GM23338 (cell line): Measurements from ENCODE around the gene FCHSD1. TPM values are rescaled to one million over a fixed set of nuclear protein-coding genes. Genes with fewer than 3 reads are reported as not detected.

Experiments used
- ATAC-seq: fragments of 200-7000 bp; cut with Tn5 transposase; 3 replicates; pipeline ENCODE4 v1.9.1; 2020
- DNase-seq: peaks from one replicate; pipeline ENCODE4 v3.0.0-alpha.2; 2015; ENCODE audit warnings: low spot score
- H2AFZ ChIP-seq: fragments of 200-600 bp; sonication (generic); 2 replicates; pipeline ENCODE4 v1.8.0; 2016; ENCODE audit warnings: antibody characterized with exemption, mild to moderate bottlenecking, moderate library complexity
- H3F3A ChIP-seq: fragments of 200-600 bp; sonication (generic); replicated peaks from 2 replicates; pipeline ENCODE4 v1.8.0; 2017; ENCODE audit warnings: antibody characterized with exemption, mixed run types, low read depth
- H3K27ac ChIP-seq: fragments of 200-600 bp; sonication (generic); 2 replicates; pipeline ENCODE4 v1.6.1; 2016; ENCODE audit warnings: low read depth
- H3K27me3 ChIP-seq: fragments of 200-600 bp; sonication (generic); 2 replicates; pipeline ENCODE4 v1.8.0; 2016; ENCODE audit warnings: mild to moderate bottlenecking, mixed run types, moderate library complexity; ENCODE audit not compliant: insufficient read depth
- H3K36me3 ChIP-seq: fragments of 200-600 bp; sonication (generic); 2 replicates; pipeline ENCODE4 v1.8.0; 2016; ENCODE audit warnings: mild to moderate bottlenecking; ENCODE audit not compliant: insufficient read depth
- H3K4me1 ChIP-seq: fragments of 200-600 bp; sonication (generic); 2 replicates; pipeline ENCODE4 v1.8.0; 2016; ENCODE audit warnings: mild to moderate bottlenecking, moderate library complexity; ENCODE audit not compliant: insufficient read depth
- H3K4me2 ChIP-seq: fragments of 200-600 bp; sonication (generic); 2 replicates; pipeline ENCODE4 v1.7.1; 2017; ENCODE audit warnings: mixed run types
- H3K4me3 ChIP-seq: fragments of 200-600 bp; sonication (generic); 2 replicates; pipeline ENCODE4 v1.6.1; 2016; ENCODE audit warnings: mixed run types
- H3K79me2 ChIP-seq: fragments of 200-600 bp; sonication (generic); replicated peaks from 2 replicates; pipeline ENCODE4 v1.8.0; 2017; ENCODE audit warnings: mild to moderate bottlenecking; ENCODE audit not compliant: insufficient read depth
- H3K9me2 ChIP-seq: fragments of 200-600 bp; sonication (generic); 2 replicates; pipeline ENCODE4 v1.8.0; 2017; ENCODE audit not compliant: insufficient read depth
- H4K20me1 ChIP-seq: fragments of 200-600 bp; sonication (generic); replicated peaks from 2 replicates; pipeline ENCODE4 v1.8.0; 2017; ENCODE audit warnings: mild to moderate bottlenecking; ENCODE audit not compliant: insufficient read depth
- H3K27ac Mint-ChIP-seq: 2 replicates; pipeline ENCODE4 v1.8.0; 2020; ENCODE audit warnings: inconsistent platforms, mild to moderate bottlenecking, moderate library complexity, mixed read lengths
- H3K27me3 Mint-ChIP-seq: 3 replicates; pipeline ENCODE4 v1.8.0; 2022; ENCODE audit warnings: low read depth, mild to moderate bottlenecking, moderate library complexity, mixed read lengths, inconsistent platforms; ENCODE audit not compliant: insufficient read depth, poor library complexity
- H3K36me3 Mint-ChIP-seq: 3 replicates; pipeline ENCODE4 v1.8.0; 2021; ENCODE audit warnings: low read depth, mild to moderate bottlenecking, inconsistent platforms, moderate library complexity, mixed read lengths
- H3K4me1 Mint-ChIP-seq: 3 replicates; pipeline ENCODE4 v1.8.0; 2020; ENCODE audit warnings: mild to moderate bottlenecking, inconsistent platforms, mixed read lengths
- H3K4me3 Mint-ChIP-seq: 3 replicates; pipeline ENCODE4 v1.8.0; 2021; ENCODE audit warnings: moderate library complexity, mild to moderate bottlenecking, inconsistent platforms, mixed read lengths
- H3K9me3 Mint-ChIP-seq: 3 replicates; pipeline ENCODE4 v1.8.0; 2020; ENCODE audit warnings: moderate library complexity, mild to moderate bottlenecking, inconsistent platforms, mixed read lengths
- CREB1 ChIP-seq: fragments of 250-450 bp; sonication (Bioruptor Pico); IDR thresholded peaks from 2 replicates; pipeline ENCODE4 v1.5.0; 2020; ENCODE audit warnings: low read depth, mild to moderate bottlenecking, moderate library complexity
- CTCF ChIP-seq, 2 experiments: fragments of 200-600 bp in 1 of 2; sonication (generic) in 1 of 2; conservative IDR thresholded peaks; 2 replicates each; pipeline versions ENCODE4 v1.5.1 to v1.6.1; 2016 to 2017; ENCODE audit warnings: antibody characterized with exemption in 2 of 2, low read depth in 2 of 2, mild to moderate bottlenecking in 2 of 2, moderate library complexity in 1 of 2
- ETS1 ChIP-seq: IDR thresholded peaks from 2 replicates; pipeline ENCODE4 v1.6.1; 2016; ENCODE audit warnings: antibody characterized with exemption
- EZH2 ChIP-seq: fragments of 200-600 bp; sonication (generic); IDR thresholded peaks from one replicate; pipeline ENCODE4 v1.8.0; 2017; ENCODE audit warnings: antibody characterized with exemption, mild to moderate bottlenecking, low read depth; ENCODE audit not compliant: unreplicated experiment
- EZH2phosphoT487 ChIP-seq: fragments of 200-600 bp; sonication (generic); IDR thresholded peaks from one replicate; pipeline ENCODE4 v1.8.1; 2018; ENCODE audit warnings: antibody characterized with exemption; ENCODE audit not compliant: unreplicated experiment
- JUNB ChIP-seq: IDR thresholded peaks from one replicate; pipeline ENCODE4 v1.6.1; 2016; ENCODE audit warnings: antibody characterized with exemption; ENCODE audit not compliant: unreplicated experiment
- NANOG ChIP-seq: IDR thresholded peaks from 2 replicates; pipeline ENCODE4 v1.6.1; 2016; ENCODE audit warnings: antibody characterized with exemption, borderline replicate concordance
- POLR2AphosphoS5 ChIP-seq: IDR thresholded peaks from 2 replicates; pipeline ENCODE4 v1.6.1; 2016; ENCODE audit warnings: antibody characterized with exemption, low read depth
- REST ChIP-seq: IDR thresholded peaks from one replicate; pipeline ENCODE4 v1.6.1; 2018; ENCODE audit warnings: antibody characterized with exemption; ENCODE audit not compliant: unreplicated experiment
- STAT1 ChIP-seq: IDR thresholded peaks from one replicate; pipeline ENCODE4 v1.6.1; 2016; ENCODE audit warnings: antibody characterized with exemption; ENCODE audit not compliant: unreplicated experiment
- ZNF114 ChIP-seq: fragments of 250-450 bp; sonication (Bioruptor Pico); IDR thresholded peaks from 2 replicates; pipeline ENCODE4 v1.5.0; 2020; ENCODE audit warnings: mild to moderate bottlenecking, moderate library complexity
- ZNF331 ChIP-seq: fragments of 250-450 bp; sonication (Bioruptor Pico); IDR thresholded peaks from 2 replicates; pipeline ENCODE4 v1.5.0; 2020; ENCODE audit warnings: low read depth, mild to moderate bottlenecking, moderate library complexity
- ZNF462 ChIP-seq: fragments of 250-450 bp; sonication (Bioruptor Pico); IDR thresholded peaks from 2 replicates; pipeline ENCODE4 v1.5.0; 2020; ENCODE audit warnings: mild to moderate bottlenecking, moderate library complexity
- polyA plus RNA-seq: library from polyadenylated mRNA; unstranded; fragments of >200 nt; fragmentation: Nextera tagmentation; extraction: Ambion mirVana; gene quantifications from 2 replicates; pipeline ENCODE4 v1.2.1, GENCODE V29; 2016
- total RNA-seq: library from RNA; depleted of rRNA; stranded (reverse); fragments of >200 nt; shearing (Covaris generic); gene quantifications from 2 replicates; pipeline ENCODE4 v1.2.3, GENCODE V29; 2014

Gene FCHSD1
- total and polyA plus RNA-seq, 2 experiments from 2014 or later = 24.7 to 46.6 TPM

GRCh38 chr5:141672071-141672840 lies 21.0 kb upstream of the FCHSD1 start:
- TF ChIP-seq EZH2 (no peak), ZNF462 (CRISPR knock-in tag) (no peak), REST (no peak), CREB1 (CRISPR knock-in tag) (no peak), POLR2AphosphoS5 (no peak), ETS1 (no peak), NANOG (no peak), STAT1 (no peak), ZNF331 (CRISPR knock-in tag) (no peak), CTCF (conservative IDR thresholded peaks at IDR 0.05; ENCODE audit: low read depth in 2 of 2) (no peak), EZH2phosphoT487 (no peak), ZNF114 (CRISPR knock-in tag) (no peak), JUNB (no peak)
- DNase-seq (no peak), ATAC-seq (no peak)
- H3K79me2 ChIP-seq = peaks cover 7% of the 10 kb centered on the region; the same call in 1 of the 2 replicates
- H3K9me3 Mint-ChIP-seq = no peaks in the 10 kb centered on the region
- peaks cover 21% of the 10 kb centered on the region for H3K4me1 Mint-ChIP-seq
- no peak overlapping the region; the same call in 1 of the 2 replicates for H3K27ac Mint-ChIP-seq
- no peak overlapping the region for H3K4me2 ChIP-seq
- peaks cover 3% of the 10 kb centered on the region for H3K27me3 Mint-ChIP-seq
- H3K4me3 Mint-ChIP-seq = no peak overlapping the region
- H4K20me1 ChIP-seq = no peaks in the 10 kb centered on the region; the same call in 1 of the 2 replicates
- no peaks in the 10 kb centered on the region for H3K9me2 ChIP-seq
- H3F3A ChIP-seq = peaks cover 14% of the 10 kb centered on the region
- no peaks in the 10 kb centered on the region for H3K27me3 ChIP-seq
- no peak overlapping the region for H3K27ac ChIP-seq
- H3K4me1 ChIP-seq = peaks cover 34% of the 10 kb centered on the region
- H3K36me3 ChIP-seq = no peaks in the 10 kb centered on the region; the same call in 1 of the 2 replicates
- H3K36me3 Mint-ChIP-seq = peaks cover 52% of the 10 kb centered on the region
- no peak overlapping the region for H2AFZ ChIP-seq
- no peak overlapping the region for H3K4me3 ChIP-seq
